Measurements from ENCODE around the gene SPOCK2. TPM values are rescaled to one million over a fixed set of nuclear protein-coding genes. Genes with fewer than 3 reads are reported as not detected.

SPOCK2 gene
- total and polyA plus RNA-seq, 2 donors: 3.2 to 10.1 TPM

DNA sequence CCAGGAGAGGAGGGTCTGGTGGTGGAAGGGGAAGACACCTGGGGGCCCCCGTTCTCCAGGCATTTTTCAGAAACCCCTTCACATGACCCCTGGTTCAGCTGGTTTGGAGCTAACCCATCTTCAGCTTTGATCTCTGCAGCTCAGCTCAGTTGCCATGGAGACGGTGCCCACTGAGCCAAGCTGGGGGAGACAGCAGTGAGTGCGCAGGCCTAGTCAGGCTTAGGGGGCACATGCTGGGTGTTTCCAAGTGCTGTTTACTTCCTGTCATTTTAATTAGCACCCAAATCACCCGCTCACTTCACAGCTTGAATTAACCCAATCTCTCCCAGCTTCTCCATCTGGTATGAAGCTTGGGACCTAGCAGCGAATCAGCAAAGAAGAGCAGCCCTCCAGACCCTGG is 9.0 kb downstream of the SPOCK2 start:
- H3K36me3 ChIP-seq (ENCODE audit: insufficient read depth): no peaks in the 10 kb centered on the region
- no peak overlapping the region for H3K27ac ChIP-seq (ENCODE audit: low read depth)
- no peak for DNase-seq (ENCODE audit: extremely low spot score)
- 76% methylated on average over 5 of the region's 5 CpGs for WGBS
- H3K4me3 ChIP-seq (ENCODE audit: low read depth, low read length): no peak overlapping the region
- no peaks in the 10 kb centered on the region for H3K4me1 ChIP-seq (ENCODE audit: insufficient read depth)

DNA sequence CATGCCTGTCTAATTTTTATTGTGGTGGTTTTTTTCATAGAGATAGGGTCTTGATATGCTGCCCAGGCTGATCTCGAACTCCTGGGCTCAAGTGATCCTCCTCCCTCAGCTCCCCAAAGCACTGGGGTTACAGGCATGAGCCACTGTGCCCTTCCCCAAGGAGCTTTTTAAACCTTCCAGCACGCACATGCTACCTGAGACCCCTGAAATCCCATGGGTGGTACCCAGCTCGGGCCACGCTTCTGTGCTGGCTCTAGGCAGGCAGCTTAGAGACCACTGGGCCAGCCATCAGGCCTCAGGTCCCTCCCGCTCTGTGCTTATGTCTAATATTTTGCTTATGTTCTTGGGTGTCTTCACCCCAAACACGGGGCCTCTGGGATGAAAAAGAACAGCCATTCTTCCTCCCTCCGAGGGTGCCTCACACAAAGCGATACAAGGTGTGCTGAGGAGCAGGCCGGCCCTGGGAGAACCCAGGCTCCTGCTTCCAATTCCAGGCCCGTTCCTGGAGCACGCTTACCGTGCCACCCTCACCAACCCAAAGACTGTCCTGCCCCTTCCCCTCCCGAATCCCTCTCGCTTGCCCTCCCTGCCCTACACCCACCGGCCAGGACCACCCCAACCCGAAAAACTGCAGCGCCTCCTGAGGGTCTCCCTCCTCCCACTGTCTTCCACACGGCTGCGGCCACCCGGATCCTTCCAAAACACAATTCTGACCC is 10.9 kb downstream of the SPOCK2 start:
- H3K27ac ChIP-seq (ENCODE audit: low read depth): no peak overlapping the region
- no peak overlapping the region for H3K4me3 ChIP-seq (ENCODE audit: low read depth, low read length)
- no peaks in the 10 kb centered on the region for H3K36me3 ChIP-seq (ENCODE audit: insufficient read depth)
- H3K4me1 ChIP-seq (ENCODE audit: insufficient read depth): no peaks in the 10 kb centered on the region
- 91% methylated on average over 20 of the region's 20 CpGs for WGBS
- DNase-seq (ENCODE audit: extremely low spot score): no peak

DNA sequence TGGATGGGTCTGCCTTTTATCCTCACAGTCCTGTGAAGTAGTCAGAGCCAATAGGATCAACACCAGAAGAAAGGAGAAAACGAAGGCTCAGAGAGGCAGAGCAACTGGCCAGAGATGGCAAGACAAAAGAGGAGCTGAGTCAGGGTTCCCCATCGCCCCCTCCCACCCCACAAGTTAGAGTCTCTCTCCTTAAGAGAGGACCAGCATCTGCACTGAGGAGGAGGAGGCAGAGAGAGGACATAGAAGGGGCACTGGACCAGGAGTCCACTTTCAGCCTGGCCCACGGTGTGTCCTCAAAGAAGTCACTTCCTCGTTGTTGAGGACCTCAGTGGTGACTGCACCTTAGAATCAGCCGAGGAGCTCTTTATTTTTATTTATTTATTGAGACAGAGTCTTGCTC is 11.6 kb downstream of the SPOCK2 start:
- 75% methylated on average over 5 of the region's 5 CpGs for WGBS
- Histone ChIP-seq H3K36me3 (ENCODE audit: insufficient read depth) (no peaks in the 10 kb centered on the region), H3K4me3 (ENCODE audit: low read depth, low read length) (no peak overlapping the region), H3K4me1 (ENCODE audit: insufficient read depth) (no peaks in the 10 kb centered on the region), H3K27ac (ENCODE audit: low read depth) (no peak overlapping the region)
- DNase-seq (ENCODE audit: extremely low spot score): no peak

DNA sequence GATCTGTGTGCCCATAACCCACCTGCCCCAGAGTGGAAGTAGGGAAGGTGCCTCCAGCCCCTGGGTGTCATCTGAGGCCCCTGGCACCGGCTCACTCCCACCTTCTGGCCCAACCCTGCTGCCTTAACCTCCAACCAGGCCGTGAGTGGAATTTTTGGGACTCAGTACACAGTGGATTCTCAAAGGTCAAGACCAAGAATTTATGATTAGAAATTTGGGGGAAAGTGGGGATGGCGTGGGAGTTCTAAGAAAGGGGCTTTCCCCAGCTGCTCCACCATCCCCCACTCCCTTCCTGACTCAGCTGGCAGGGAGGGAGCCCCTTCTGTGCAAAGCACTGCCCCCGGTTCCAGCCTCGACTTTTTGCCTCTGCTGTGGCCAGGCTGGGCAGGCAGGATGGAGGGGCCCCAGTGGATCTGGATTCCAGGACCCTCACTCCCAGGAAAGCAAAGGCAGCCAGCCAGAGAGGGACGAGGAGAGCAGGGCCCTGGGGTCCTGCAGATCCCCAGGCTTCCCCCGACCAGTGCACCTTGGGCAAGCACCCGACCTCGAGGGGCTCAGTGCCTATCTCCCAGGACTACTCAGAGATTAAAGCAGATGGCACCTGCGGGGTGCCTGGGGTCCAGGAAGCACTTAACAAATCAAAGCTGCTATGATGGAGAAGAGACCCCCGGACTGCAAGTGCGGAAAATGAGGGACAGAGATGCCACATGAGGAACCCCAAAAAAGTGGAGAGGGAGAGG is 12.8 kb downstream of the SPOCK2 start:
- Histone ChIP-seq H3K27ac (ENCODE audit: low read depth) (no peak overlapping the region), H3K4me3 (ENCODE audit: low read depth, low read length) (no peak overlapping the region), H3K36me3 (ENCODE audit: insufficient read depth) (no peaks in the 10 kb centered on the region), H3K4me1 (ENCODE audit: insufficient read depth) (no peaks in the 10 kb centered on the region)
- DNase-seq (ENCODE audit: extremely low spot score): no peak
- WGBS: 76% methylated on average over 12 of the region's 12 CpGs

DNA sequence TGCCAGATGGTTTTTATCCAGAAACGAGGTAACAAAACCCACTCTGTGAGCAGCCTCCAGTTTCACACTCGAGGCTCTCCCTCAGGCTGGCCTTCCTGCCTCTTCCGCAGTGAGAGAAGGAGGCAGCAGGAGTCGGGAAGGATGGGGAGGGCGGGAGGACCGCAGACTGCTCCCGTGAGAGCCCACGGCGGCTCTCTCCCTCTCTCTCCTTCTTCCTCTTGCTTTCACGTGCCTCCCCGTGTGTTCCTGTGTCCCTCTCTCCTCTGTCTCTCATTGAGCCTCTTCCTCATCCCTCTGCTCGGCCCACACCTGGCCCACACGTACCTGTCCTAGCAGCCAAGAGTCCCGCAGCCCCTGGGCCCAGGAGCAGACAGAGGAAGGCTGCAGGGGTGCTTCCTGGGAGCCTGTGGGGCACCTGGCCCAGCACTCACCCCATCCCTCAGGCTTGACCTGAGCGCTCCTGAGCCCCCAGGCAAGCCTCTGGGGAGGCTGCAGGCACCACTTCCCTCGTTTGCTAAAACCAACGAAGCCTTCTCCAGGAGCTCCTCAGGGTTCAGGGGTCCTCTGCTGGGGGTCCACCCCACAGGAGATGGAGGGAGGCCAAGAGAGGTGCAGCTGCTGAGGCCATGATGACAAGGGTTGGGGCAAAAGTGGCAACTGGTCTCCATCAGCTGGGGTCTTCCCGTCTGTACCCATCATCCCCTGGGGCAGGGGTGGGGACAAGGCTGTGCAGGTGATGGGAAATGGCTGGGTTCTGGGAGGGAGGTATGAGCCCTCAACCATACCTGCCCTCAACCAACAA is 13.6 kb downstream of the SPOCK2 start:
- Histone ChIP-seq H3K36me3 (ENCODE audit: insufficient read depth) (no peaks in the 10 kb centered on the region), H3K27ac (ENCODE audit: low read depth) (no peak overlapping the region), H3K4me3 (ENCODE audit: low read depth, low read length) (no peak overlapping the region), H3K4me1 (ENCODE audit: insufficient read depth) (no peaks in the 10 kb centered on the region)
- WGBS: 78% methylated on average over 18 of the region's 18 CpGs
- DNase-seq (ENCODE audit: extremely low spot score): no peak

DNA sequence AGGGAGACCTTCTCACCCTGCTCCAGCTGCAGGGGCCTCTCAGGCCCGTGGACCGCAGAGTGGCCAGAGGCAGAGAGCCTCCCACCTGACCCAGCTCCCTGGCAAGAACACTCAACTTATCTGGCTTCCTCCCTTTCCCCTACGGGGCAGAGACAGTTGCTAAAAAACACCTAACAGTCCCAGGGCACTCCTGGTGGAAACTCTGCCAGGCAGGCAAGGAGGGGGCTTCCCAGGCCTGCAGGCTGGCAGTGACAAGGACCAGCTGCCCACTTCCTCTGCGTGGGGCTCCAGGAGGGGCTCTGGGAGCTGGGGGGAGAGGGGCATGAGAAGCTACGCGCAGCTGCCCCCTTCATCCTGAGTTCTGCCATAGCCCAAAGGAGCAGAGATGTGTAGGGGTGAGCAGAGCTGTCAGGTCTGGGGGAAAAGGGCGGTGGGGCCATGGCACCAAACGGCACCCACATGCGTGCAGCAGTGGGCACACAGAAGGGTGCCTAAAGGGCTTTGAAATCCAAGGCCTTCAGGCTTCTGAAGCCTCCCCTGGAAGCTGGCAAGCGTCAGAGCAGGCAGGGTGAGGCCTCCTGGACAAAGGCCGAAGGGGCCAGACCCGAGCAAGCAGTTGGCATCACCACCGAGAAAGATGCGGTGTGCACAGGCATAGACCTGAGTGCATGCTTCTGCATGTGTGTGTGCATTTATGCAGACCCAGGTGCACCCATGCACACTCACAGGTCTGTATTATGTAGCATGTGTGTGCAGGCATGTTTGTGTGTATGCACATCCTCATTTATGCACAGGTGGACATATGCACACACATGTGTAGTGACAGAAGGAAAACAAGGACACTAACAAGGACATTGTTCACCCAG is 14.4 kb downstream of the SPOCK2 start:
- Histone ChIP-seq H3K4me1 (ENCODE audit: insufficient read depth) (no peaks in the 10 kb centered on the region), H3K36me3 (ENCODE audit: insufficient read depth) (no peaks in the 10 kb centered on the region), H3K27ac (ENCODE audit: low read depth) (no peak overlapping the region), H3K4me3 (ENCODE audit: low read depth, low read length) (no peak overlapping the region)
- no peak for DNase-seq (ENCODE audit: extremely low spot score)
- 77% methylated on average over 14 of the region's 14 CpGs for WGBS

DNA sequence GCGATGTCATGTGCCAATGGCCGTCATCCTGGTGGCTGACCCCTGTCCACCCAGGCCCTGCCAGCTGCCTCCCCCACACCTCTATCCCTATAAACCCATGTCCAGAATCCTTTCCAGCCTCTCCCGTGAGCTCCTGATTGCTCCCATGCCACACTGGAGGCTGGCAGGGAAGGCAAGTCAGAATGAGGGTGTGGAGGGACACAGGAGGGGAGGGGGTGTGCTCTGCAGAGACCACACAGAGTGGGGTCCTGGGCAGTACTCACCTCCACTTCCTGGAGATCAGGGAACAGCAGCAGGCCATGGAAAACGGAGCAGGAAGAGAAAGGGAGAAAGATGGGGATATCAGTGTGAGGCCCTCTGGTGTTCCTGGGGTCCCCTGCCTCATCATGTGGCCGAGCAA is 15.7 kb downstream of the SPOCK2 start:
- Histone ChIP-seq H3K4me1 (ENCODE audit: insufficient read depth) (no peaks in the 10 kb centered on the region), H3K36me3 (ENCODE audit: insufficient read depth) (no peaks in the 10 kb centered on the region), H3K4me3 (ENCODE audit: low read depth, low read length) (no peak overlapping the region), H3K27ac (ENCODE audit: low read depth) (no peak overlapping the region)
- DNase-seq (ENCODE audit: extremely low spot score): no peak
- 95% methylated on average over 5 of the region's 5 CpGs for WGBS

DNA sequence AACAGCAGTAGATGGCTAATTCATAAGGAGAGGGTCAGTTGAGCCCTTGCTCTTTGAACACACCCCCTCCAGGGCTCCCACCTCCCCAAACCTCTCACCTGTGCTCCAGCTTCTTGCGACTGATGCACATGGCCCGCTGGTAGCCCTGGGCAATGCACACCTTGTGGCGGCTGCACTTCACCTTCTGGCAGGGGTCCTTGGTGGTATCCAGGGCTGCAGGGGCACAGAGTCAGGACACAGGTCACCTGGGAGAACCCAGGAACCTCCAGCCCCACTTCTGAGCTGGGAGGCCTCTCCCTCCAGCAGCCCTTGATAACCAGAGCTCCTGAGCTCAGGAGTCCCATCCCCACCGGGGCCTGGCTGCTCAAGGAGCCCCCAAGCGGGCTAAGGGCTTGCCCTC is 16.3 kb downstream of the SPOCK2 start:
- WGBS: 92% methylated on average over 5 of the region's 5 CpGs
- DNase-seq (ENCODE audit: extremely low spot score): no peak
- H3K4me3 ChIP-seq (ENCODE audit: low read depth, low read length): no peak overlapping the region

DNA sequence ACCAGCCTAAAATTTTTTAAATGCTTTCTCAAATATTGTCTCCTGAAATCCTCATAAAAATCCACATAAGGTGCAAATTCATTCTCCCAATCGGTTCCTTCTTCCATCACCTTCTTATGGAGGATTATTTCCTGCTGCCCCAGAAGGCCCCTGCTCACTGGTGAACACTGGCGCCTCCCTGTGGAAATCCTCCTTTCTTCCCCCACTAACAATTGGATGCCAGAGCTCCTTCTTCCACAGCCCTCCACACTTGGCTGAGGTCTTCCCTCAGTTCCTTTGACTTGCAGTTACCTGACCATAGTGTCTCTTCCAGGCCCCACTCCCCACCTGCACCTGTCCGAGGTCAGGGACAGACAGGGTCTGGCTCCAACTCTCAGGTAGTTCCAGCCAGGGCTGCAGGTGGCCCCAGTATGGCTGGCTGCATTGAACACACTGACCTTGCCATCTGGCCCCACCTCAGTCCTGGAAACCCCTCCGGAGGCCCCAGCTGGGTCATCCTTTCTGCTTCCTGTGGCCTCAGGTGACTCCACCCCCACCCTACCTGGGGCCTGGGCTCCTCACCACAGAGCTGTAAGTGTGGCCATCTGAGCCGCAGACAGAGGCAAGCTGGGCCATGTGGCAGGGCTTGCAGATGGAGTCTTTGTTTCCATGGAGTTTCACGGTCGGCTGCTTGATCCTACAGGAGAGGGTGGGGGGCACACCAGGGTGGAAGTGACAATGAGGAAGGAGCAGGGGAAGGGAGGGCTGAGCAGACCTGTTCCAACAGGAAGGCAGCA is 18.4 kb downstream of the SPOCK2 start:
- WGBS: 81% methylated on average over 7 of the region's 7 CpGs
- H3K36me3 ChIP-seq (ENCODE audit: insufficient read depth): no peaks in the 10 kb centered on the region
- no peak overlapping the region for H3K27ac ChIP-seq (ENCODE audit: low read depth)
- no peaks in the 10 kb centered on the region for H3K4me1 ChIP-seq (ENCODE audit: insufficient read depth)
- DNase-seq (ENCODE audit: extremely low spot score): no peak
- no peak overlapping the region for H3K4me3 ChIP-seq (ENCODE audit: low read depth, low read length)

More for the DNA sequence above, 16.3 kb downstream of the SPOCK2 start:
- no peak overlapping the region for H3K27ac ChIP-seq (ENCODE audit: low read depth)
- H3K4me1 ChIP-seq (ENCODE audit: insufficient read depth): no peaks in the 10 kb centered on the region
- H3K36me3 ChIP-seq (ENCODE audit: insufficient read depth): no peaks in the 10 kb centered on the region

DNA sequence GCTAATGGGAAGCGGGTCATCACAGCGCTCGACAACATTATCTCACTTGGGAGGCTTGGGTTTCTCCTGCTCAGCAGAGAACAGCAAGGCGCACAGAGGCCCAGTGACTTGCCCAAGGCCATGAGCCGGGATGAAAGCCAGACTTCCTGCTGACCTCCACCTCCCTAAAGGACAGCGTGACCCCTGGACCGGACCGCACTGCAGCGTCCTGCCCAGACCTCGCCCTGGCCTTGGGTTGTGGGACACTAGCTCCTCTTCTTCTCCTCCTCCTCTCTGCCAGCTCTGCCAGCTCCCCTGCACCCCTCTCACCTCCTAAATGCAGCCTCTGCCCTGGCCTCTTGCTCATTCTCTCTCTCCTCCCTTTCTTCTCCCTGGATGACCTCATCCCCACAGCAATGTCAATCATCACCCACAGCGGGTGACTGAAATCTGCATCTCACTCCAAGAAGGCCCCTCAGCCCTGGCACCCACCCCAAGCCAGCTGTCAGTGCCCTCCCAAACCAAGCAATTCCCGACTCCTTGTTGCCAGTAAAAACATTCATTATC is 19.4 kb downstream of the SPOCK2 start:
- H3K27ac ChIP-seq (ENCODE audit: low read depth): no peak overlapping the region
- WGBS: 82% methylated on average over 12 of the region's 12 CpGs
- no peaks in the 10 kb centered on the region for H3K4me1 ChIP-seq (ENCODE audit: insufficient read depth)
- H3K36me3 ChIP-seq (ENCODE audit: insufficient read depth): no peaks in the 10 kb centered on the region
- H3K4me3 ChIP-seq (ENCODE audit: low read depth, low read length): no peak overlapping the region
- no peak for DNase-seq (ENCODE audit: extremely low spot score)

DNA sequence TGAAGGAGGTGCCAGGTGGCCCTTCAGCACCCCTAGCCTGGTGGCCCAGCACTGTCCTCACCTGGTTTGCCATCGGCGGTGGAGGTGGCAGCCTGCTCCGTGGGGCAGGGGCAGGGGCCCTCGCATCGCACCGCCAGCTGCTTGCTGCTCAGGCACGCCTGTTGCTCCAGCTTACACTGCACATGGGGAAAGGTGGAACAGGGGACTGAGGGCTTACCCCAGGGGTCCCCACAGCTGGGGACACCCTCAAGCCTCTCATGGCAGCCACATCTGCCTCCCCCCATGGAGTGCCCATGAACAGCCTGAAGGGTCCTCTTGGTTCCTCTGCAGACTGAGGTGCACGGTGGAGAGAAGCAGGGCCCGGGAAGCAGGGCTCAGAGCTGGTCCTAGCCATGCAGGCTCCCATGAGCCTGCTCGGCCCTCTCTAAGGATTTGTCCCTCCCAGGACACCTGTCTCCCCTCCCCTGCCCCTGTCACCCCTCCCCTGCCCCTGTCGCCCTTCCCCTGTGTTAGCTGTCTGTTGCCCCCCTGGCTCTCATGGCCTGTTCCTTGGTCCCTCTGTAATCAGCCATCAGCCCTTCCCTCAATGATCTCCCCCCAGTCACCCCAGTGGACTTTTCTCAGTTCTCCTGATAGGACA is 20.1 kb downstream of the SPOCK2 start:
- H3K4me3 ChIP-seq (ENCODE audit: low read depth, low read length): no peak overlapping the region
- 94% methylated on average over 11 of the region's 11 CpGs for WGBS

DNA sequence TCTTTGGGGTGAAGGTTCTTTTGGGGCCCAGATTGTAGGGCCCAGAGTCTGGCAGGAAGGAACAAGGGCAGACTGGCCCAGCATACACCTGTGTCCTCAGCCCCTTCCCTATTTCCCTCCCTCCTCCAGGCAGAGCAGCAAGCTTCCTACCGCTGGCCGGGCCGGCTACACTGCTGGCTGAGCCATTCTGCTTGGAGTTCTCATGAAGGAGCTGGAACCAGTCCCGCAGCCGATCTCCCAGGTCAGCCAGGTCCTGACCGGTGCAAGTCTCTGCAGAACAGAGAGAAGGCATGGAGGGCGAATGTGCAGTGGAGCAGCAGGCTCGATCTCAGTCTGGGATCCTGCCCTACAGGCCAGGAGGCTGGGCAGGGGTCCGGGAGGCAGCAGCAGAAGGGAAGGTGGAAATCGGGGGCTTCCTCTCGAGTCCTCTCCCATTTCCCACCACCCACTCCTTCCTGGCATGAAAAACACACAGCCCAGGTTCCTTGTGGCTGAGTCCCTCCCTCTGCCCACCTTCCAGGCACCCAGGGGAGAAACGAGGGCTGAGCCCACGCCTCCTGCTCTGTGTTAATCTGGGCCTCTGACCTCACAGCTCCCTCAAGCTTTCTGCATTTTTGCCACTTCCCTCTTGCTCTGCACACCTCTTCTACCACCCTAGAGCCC is 20.8 kb downstream of the SPOCK2 start:
- H3K27ac ChIP-seq (ENCODE audit: low read depth): no peak overlapping the region
- DNase-seq (ENCODE audit: extremely low spot score): no peak
- H3K36me3 ChIP-seq (ENCODE audit: insufficient read depth): no peaks in the 10 kb centered on the region
- WGBS: 82% methylated on average over 13 of the region's 13 CpGs
- no peak overlapping the region for H3K4me3 ChIP-seq (ENCODE audit: low read depth, low read length)
- H3K4me1 ChIP-seq (ENCODE audit: insufficient read depth): no peaks in the 10 kb centered on the region

More for the DNA sequence above, 20.1 kb downstream of the SPOCK2 start:
- no peaks in the 10 kb centered on the region for H3K36me3 ChIP-seq (ENCODE audit: insufficient read depth)
- no peak for DNase-seq (ENCODE audit: extremely low spot score)
- no peak overlapping the region for H3K27ac ChIP-seq (ENCODE audit: low read depth)
- H3K4me1 ChIP-seq (ENCODE audit: insufficient read depth): no peaks in the 10 kb centered on the region
